ENCODE results near the gene THBD.

The THBD gene

DNA sequence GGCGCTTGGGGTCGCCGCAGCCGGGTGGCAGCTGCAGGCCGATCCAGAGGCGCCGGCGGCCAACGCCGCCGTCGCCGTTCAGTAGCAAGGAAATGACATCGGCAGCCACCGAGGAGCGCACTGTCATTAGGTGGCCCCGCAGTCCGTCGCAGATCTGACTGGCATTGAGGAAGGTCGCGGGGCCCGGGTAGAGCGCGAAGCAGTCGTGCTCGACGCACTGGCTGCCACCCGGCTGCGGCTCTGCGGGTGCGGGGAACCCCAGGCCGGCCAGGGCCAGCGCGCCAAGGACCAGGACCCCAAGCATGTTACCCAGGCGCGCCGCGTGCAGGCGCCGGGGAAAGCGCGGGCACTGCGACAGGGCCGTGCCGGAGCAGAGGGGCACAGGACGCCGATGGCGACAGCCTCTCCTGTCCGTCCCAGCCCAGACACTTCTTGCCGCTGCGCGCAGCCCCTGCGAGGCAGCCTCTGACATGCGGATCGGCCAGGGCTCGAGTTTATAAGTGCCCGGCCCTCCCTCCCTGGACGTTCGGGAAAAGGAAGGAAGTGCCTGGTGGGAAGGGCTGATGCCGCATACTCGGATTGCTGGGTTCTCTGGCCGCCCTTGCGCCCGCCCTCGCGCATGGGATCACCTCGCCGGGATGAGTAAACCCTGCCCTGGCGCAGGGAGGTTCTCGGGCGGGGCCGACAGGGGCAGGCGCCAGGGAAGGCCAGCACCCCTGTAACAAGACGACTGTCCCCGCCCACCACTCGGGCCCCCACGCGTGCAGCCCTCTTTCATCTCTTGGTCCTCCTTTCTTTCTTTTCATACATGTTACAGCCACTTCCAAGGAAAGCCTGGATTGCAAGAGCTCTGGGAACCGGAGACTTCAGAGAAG lies at the start of gene THBD:
THBD (minus strand) TSS at position 472 of the 875 bp plus-strand sequence; CDS start at position 304, 168 bp downstream.
- DNase-seq = peak; percentile 68 to 81
- TF ChIP-seq POLR2A (IDR thresholded peaks at IDR 0.05; ENCODE audit: low read length) (no peak), GATA1 (IDR thresholded peaks at IDR 0.05; ENCODE audit: low read depth, low read length) (no peak)

- no peak for TF ChIP-seq POLR2A (IDR thresholded peaks at IDR 0.05; ENCODE audit: low read length)
- no peak for TF ChIP-seq GATA1 (IDR thresholded peaks at IDR 0.05; ENCODE audit: low read depth, low read length)
These were observed 48.4 kb upstream of the THBD start for GRCh38 chr20:23097636-23098580.

DNA sequence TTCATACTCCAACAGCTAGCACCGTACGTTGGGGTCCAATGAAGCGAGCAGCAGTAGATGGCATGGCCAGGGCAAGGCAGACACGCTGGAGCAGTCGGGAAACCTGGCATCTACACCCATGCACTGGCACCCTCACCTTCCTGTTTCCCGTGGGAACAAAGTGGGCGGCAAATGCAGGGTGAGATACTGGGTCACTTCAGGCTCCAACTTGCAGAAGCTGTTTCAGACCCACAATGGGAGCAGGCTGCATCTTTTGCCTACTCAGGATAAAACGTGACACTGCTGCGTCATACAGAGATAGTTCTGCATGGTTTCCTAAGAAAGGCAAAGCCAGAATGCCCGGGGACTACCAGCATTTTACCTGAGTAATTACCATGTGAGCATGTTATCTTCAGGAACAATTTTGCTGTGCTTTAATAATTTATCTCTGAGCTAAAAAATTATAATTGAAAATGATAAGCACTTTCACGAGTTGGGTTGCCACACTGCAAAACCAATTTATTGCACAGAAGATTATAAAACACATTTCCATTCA lies 47.6 kb upstream of the THBD start:
- TF ChIP-seq POLR2A (IDR thresholded peaks at IDR 0.05; ENCODE audit: low read length) = no peak
- no peak for TF ChIP-seq GATA1 (IDR thresholded peaks at IDR 0.05; ENCODE audit: low read depth, low read length)
- DNase-seq = no peak

More at GRCh38 chr20:23097636-23098580, 48.4 kb upstream of the THBD start:
- no peak for DNase-seq

GRCh38 chr20:23096097-23096496 lies 46.6 kb upstream of the THBD start:
- TF ChIP-seq GATA1 (IDR thresholded peaks at IDR 0.05; ENCODE audit: low read depth, low read length) = no peak
- no peak for TF ChIP-seq POLR2A (IDR thresholded peaks at IDR 0.05; ENCODE audit: low read length)
- DNase-seq = no peak

DNA sequence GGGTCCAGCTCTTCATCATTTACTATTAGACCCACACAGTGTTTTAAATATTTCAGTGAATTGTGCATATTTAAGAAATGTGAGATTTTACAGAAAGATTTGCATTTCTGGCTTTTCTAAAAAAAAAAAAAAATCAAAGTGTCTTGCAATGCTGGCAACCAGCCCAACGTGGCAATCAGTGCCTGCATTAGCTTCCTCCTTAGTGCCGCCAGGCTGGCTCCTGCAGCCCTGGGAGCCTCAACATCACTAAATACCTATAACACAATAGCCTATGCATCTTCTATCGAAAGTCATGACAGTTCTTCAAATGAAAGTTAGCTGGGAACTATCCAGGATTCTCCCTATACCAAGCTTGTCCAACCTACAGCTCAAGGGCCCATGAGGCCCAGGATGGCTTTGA lies 46.0 kb upstream of the THBD start:
- DNase-seq = no peak
- no peak for TF ChIP-seq GATA1 (IDR thresholded peaks at IDR 0.05; ENCODE audit: low read depth, low read length)

GRCh38 chr20:23094927-23095326 lies 45.5 kb upstream of the THBD start:
- no peak for TF ChIP-seq POLR2A (IDR thresholded peaks at IDR 0.05; ENCODE audit: low read length)
- no peak for TF ChIP-seq GATA1 (IDR thresholded peaks at IDR 0.05; ENCODE audit: low read depth, low read length)
- no peak for DNase-seq

DNA sequence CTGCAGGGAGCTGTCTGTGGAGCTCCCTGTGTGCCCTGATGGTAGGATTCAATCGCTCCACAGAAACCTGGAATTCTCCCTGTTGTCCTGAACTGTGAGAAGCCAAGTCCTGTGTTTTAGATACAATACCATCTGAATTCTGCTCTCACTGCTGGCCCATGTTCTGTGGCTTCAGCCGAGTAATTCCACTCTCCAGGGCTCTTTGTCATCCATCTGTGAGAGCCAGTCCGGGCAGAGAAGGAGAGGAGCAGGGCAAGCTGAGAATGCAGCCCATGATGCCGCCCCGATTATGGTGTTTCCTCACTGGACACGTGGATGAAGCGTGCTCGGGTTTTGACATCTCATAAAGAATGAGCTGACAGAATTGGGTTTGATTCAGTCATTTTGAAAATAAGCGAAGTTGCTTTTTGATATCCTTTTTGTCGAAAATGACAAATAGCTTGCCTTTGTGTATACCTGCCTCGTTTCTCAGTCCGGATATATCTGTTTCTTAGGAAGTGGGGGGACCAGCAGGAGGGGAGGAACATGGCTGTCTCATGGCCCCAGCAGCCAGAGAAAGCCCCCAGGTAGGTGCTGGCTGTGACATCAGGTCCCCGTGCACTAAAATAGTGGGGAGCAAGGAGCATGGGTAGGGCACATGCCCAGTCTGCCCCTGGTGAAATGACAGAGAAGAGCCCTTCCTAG lies 44.9 kb upstream of the THBD start:
- TF ChIP-seq GATA1 (IDR thresholded peaks at IDR 0.05; ENCODE audit: low read depth, low read length) = no peak
- TF ChIP-seq POLR2A (IDR thresholded peaks at IDR 0.05; ENCODE audit: low read length) = no peak

GRCh38 chr20:23093613-23094012 lies 44.1 kb upstream of the THBD start:
- DNase-seq = no peak
- no peak for TF ChIP-seq GATA1 (IDR thresholded peaks at IDR 0.05; ENCODE audit: low read depth, low read length)
- TF ChIP-seq POLR2A (IDR thresholded peaks at IDR 0.05; ENCODE audit: low read length) = no peak

More for the DNA sequence above, 44.9 kb upstream of the THBD start:
- no peak for DNase-seq

DNA sequence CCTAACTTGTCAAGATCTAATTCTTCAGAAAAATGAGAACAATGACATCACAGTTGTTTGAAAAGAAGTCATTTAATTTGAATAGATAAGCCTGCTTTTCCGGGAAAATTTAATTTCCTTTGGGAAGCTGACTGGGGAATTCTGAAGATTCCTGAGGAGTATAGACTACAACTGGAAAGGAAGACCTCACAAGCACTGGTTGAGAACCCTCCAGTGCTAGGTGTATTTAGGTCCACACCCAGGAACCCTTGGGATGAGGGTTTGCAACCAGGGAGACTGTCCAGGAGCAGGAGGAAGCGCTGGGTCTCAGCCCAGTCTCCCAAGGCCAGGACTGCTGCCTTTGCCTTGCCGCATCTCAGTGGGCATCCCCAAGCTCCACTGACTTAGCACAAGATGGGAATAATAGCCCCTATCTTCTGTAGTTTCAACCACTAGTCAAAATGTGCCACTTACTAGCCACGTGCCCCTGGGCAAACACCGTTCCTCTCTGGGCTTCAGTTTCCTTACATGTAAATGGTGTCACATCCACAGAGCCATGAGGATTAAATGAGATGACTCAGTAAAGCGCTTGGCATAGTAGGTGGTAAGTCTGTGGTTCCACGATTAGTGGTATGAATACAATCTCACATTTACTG lies 43.5 kb upstream of the THBD start:
- no peak for DNase-seq
- TF ChIP-seq POLR2A (IDR thresholded peaks at IDR 0.05; ENCODE audit: low read length) = no peak

- DNase-seq = peak; percentile 28 to 30
- TF ChIP-seq GATA1 (IDR thresholded peaks at IDR 0.05; ENCODE audit: low read depth, low read length) (no peak), POLR2A (IDR thresholded peaks at IDR 0.05; ENCODE audit: low read length) (no peak)
These were observed 42.9 kb upstream of the THBD start for GRCh38 chr20:23092384-23092756.

DNA sequence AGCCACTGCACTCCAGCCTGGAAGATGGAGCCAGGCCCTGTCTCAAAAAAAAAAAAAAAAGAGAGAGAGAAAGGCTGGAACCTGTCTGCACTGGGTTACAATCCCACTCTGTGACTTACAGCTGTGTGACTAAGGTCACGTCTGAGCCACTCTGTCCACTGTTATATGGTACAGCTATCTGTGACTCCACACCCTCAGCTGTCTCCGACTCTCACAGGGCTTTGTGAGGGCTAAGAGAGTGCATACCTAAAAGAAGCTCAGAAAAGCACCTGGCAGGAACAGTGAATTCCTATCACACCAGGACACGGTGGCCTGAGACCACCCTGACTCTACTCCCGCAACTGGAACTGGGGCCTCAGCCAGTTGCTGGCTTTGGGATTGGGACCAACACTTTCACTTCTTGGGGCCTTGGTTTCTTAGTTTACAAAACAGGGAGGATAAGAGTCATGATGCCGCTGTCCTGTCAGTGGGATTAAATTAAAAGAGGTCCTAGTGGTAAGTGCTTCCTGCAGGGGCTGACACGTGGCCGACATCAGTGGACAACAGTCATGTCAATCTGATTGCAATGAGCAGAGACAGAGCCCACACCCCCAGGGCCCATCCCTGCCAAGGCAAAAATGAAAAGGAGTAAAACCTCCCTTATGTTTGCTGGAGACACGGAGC lies 42.4 kb upstream of the THBD start:
- peak; percentile 25 to 35 for DNase-seq
- TF ChIP-seq GATA1 (IDR thresholded peaks at IDR 0.05; ENCODE audit: low read depth, low read length) (no peak), POLR2A (IDR thresholded peaks at IDR 0.05; ENCODE audit: low read length) (no peak)

DNA sequence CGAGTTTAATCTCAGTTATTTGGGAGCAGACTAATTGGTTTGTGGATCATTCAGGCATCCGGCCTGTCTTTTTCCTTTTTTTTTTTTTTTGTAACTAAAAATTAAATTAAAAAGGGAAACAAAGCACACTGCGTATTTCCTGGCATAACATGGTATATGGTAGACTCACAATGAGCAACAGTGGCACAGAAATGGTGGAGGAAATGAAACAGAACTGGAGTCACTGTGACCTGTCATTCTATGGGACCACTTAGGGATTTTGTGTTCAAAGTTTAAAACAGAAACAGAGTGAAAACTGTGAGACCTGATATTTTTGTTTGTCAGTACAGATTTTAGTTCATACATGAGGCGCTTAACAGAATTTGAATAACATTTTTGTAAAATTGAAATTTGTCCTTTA lies 41.4 kb upstream of the THBD start:
- DNase-seq = no peak
- TF ChIP-seq GATA1 (IDR thresholded peaks at IDR 0.05; ENCODE audit: low read depth, low read length) (no peak), POLR2A (IDR thresholded peaks at IDR 0.05; ENCODE audit: low read length) (no peak)

- TF ChIP-seq GATA1 (IDR thresholded peaks at IDR 0.05; ENCODE audit: low read depth, low read length) (no peak), POLR2A (IDR thresholded peaks at IDR 0.05; ENCODE audit: low read length) (no peak)
- no peak for DNase-seq
These were observed 40.7 kb upstream of the THBD start for GRCh38 chr20:23090147-23090546.
